Fibroblast of pulmonary artery (primary cell): ENCODE data around the gene PRRC2A.
A peak's percentile ranks its signal among the peaks of the same experiment; 100 is the strongest.
"Not testable (repeated sequence)": the region's sequence is repeated elsewhere in the genome, so short reads cannot be mapped to it uniquely, and the experiment has no call there.

Source experiments
- DNase-seq: peaks from one replicate; pipeline ENCODE4 v3.0.0-alpha.2; 2010; ENCODE audit warnings: low read depth
- H3K4me3 ChIP-seq: replicated peaks from 2 replicates; pipeline ENCODE4 v1.5.1; 2011; ENCODE audit warnings: low read depth, mild to moderate bottlenecking, control low read depth, low read length, moderate library complexity
- TF ChIP-seq, protein P1 (sequence below): IDR thresholded peaks from 2 replicates; pipeline ENCODE4 v1.5.1; 2011; ENCODE audit warnings: mild to moderate bottlenecking, control low read depth, low read length, inconsistent platforms; ENCODE audit errors: missing control alignments

The PRRC2A gene

DNA sequence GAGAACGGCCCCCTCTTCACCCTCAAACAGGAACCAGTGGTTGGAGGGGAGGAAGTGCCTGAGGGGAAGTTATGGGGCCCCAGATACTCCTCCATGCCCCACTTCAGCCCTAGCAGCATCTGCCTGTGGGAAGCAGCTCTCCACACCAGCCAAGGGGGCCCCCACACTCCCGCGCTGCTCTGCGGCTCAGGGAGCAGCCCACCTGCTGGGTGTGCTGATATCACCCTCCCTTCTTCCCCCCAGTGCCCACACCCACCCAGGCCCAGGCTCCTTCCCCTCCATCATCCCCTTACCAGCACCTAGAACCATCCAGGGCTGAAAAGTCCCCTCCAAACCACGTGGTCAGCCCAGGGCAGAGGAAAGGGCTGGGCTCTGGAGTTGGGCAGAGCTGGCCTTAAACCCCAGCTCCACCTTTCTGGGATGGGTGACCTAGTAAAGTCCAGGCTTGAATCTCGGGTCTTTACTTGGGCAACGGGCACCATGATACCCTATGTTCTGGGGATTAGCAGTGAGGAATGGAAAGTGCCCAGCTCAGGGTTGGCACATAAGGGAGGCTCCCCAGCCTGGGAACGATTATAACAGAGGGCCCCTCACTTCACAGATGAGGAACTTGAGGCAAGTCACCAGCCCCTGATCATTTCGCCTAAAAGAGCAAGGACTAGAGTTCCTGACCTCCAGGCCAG, 33.8 kb upstream of the PRRC2A start:
- DNase-seq, result no peak
- no peak overlapping the region for H3K4me3 ChIP-seq
- TF ChIP-seq, protein P1, sequence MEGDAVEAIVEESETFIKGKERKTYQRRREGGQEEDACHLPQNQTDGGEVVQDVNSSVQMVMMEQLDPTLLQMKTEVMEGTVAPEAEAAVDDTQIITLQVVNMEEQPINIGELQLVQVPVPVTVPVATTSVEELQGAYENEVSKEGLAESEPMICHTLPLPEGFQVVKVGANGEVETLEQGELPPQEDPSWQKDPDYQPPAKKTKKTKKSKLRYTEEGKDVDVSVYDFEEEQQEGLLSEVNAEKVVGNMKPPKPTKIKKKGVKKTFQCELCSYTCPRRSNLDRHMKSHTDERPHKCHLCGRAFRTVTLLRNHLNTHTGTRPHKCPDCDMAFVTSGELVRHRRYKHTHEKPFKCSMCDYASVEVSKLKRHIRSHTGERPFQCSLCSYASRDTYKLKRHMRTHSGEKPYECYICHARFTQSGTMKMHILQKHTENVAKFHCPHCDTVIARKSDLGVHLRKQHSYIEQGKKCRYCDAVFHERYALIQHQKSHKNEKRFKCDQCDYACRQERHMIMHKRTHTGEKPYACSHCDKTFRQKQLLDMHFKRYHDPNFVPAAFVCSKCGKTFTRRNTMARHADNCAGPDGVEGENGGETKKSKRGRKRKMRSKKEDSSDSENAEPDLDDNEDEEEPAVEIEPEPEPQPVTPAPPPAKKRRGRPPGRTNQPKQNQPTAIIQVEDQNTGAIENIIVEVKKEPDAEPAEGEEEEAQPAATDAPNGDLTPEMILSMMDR, result no peak

DNA sequence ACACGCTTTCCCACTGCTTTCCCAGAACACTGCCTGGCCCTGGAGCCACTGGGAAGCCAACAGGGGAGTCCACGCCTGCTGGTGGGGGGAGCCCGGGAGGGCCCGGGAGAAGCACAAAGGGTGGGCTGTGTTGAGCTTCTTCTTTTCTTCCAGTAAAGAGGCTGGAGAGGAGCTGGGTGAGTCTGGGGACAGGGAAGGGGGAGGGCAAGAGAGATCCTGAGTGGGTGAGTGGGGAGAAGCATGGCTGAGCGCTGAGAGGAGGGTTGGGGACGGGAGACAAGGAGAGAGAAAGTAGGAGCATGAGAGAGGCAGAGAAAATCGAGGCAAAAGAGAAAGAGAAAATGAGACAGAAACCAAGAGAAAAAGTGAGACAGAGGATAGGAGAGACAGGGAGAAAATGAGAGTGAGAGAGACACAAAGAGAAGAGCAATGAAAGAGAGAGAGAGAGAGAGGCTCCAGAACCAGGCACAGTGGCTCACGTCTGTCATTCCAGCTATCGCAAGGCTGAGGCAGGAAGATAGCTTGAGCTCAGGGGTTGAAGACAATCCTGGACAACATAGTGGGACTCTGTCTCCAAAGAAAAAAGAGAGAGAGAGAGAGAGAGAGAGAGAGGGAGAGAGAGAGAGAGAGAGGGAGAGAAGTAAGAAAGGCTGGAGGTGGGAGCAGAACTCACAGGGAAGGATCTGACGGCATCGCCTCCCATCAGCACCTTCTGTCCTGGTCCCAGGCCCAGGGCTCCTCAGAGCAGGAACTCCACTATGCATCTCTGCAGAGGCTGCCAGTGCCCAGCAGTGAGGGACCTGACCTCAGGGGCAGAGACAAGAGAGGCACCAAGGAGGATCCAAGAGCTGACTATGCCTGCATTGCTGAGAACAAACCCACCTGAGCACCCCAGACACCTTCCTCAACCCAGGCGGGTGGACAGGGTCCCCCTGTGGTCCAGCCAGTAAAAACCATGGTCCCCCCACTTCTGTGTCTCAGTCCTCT, 32.4 kb upstream of the PRRC2A start:
- TF ChIP-seq, protein P1, result no peak
- no peak for DNase-seq
- H3K4me3 ChIP-seq, result no peak overlapping the region

DNA sequence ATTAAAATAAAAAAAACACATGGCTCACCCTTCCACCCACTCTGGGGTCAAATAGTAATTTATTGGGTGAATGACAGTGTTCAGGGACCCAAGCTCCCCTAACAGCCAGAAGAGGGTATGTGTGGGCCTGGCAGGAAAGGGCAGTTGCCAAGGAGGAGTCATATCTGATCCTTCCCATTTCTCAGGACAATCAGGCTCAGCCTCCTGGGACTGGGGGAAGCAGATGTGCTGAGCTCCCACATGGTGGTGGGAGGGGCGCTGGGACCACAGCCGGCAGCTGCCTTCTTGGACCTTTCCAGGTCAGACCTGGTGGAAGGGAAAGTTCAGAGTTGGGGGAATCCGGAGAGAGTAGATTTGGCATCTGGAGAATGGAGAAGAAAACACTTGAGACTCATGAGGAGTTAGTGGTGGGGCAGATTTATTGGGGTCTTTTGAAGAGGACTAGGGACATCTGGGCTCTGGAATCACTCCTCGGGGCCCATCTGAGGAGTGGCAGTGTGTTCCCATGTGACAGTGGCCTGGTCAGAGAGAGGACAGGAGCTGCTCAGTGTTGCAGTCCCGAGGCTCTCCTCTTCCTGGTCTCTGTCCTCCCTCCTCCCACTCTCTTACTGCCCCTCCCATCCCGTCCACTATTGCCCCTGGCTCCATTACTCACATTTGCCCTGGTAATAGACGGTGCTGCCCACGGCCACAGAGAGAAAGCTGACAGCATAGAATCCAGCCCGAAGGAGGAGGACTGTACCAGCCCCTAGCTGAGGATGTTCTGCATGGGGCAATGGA, 31.5 kb upstream of the PRRC2A start:
- DNase-seq, result no peak
- TF ChIP-seq, protein P1, result no peak
- H3K4me3 ChIP-seq, result no peak overlapping the region

DNA sequence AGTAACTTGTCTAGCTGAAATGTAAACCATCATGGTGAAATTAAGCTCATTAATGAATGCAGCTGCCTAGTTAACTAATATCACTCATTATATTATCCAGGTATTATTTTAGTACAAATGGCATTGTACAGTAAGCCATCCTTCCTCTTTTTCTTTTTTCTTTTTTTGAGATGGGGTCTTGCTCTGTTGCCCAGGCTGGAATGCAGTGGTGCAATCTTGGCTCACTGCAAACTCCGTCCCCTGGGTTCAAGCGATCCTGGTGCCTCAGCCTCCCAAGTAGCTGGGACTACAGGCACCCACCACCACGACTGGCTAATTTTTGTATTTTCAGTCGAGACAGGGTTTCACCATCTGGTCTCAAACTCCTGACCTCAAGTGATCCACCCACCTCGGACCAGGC, 29.8 kb upstream of the PRRC2A start:
- not testable (repeated sequence) for DNase-seq, H3K4me3 ChIP-seq

DNA sequence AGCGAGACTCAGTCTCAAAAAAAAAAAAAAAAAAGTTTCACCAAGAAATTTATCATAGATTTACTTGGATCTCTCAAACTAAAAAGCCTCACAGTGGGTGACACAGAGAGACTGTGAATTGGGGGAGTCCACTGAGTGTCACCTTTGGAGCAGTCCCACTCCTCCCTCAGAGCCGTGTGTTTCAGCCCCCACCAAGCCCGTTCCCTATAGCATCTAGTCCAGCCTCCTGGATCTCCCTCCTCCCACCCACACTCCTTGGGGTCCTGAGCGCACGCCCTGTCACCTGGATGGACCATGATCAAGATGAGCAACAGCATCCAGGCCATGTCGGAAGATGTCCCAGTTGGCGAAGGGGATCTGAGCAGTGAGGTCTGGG, 28.1 kb upstream of the PRRC2A start:
- DNase-seq, result no peak
- H3K4me3 ChIP-seq, result no peak overlapping the region
- TF ChIP-seq, protein P1, result no peak

DNA sequence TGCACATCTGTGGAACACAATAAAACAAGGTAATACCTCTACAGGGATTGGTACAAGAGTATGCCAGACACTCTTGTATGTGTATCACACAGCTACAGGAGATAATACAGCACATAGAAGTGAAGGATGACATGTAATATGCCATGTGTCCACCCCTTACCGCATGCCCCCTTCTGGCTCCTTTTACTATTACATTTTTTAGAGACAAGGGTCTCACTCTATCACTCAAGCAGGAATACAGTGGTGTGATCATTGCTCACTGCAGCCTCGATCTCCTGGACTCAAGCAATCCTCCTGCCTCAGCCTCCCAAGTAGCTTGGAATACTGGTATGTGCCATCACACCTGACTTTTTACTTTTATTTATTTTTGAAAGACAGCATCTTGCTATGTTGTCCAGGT, 23.5 kb upstream of the PRRC2A start:
- H3K4me3 ChIP-seq, result no peak overlapping the region
- DNase-seq, result peak; percentile 55

More for the DNA sequence above, 23.5 kb upstream of the PRRC2A start:
- TF ChIP-seq, protein P1, result peak; percentile 46
